ENCODE results near the gene RSRP1.
"Not testable (repeated sequence)": the region's sequence is repeated elsewhere in the genome, so short reads cannot be mapped to it uniquely, and the experiment has no call there.

The RSRP1 gene

GRCh38 chr1:25247024-25247828 lies at the start of gene RSRP1:
Gene RSRP1 (minus strand): TSS chr1:25247454. CDS start chr1:25246963, 491 bp downstream.
- DNase-seq (ENCODE audit: low spot score), result peak; percentile 100

- not testable (repeated sequence) for DNase-seq (ENCODE audit: low spot score)
Measured at GRCh38 chr1:25296501-25296900, 49.2 kb upstream of the RSRP1 start.

GRCh38 chr1:25294889-25295826 lies 47.9 kb upstream of the RSRP1 start:
- not testable (repeated sequence) for DNase-seq (ENCODE audit: low spot score)

GRCh38 chr1:25293426-25293825 lies 46.2 kb upstream of the RSRP1 start:
- not testable (repeated sequence) for DNase-seq (ENCODE audit: low spot score)

GRCh38 chr1:25290043-25290442 lies 42.8 kb upstream of the RSRP1 start:
- not testable (repeated sequence) for DNase-seq (ENCODE audit: low spot score)

GRCh38 chr1:25288573-25289101 lies 41.4 kb upstream of the RSRP1 start:
- DNase-seq (ENCODE audit: low spot score), result not testable (repeated sequence)

- DNase-seq (ENCODE audit: low spot score), result not testable (repeated sequence)
Measured at GRCh38 chr1:25287164-25287563, 39.9 kb upstream of the RSRP1 start.

GRCh38 chr1:25285862-25286261 lies 38.6 kb upstream of the RSRP1 start:
- not testable (repeated sequence) for DNase-seq (ENCODE audit: low spot score)

GRCh38 chr1:25279693-25280111 lies 32.4 kb upstream of the RSRP1 start:
- DNase-seq (ENCODE audit: low spot score), result not testable (repeated sequence)

- not testable (repeated sequence) for DNase-seq (ENCODE audit: low spot score)
Measured at GRCh38 chr1:25278790-25279189, 31.5 kb upstream of the RSRP1 start.

- not testable (repeated sequence) for DNase-seq (ENCODE audit: low spot score)
Measured at GRCh38 chr1:25278358-25278757, 31.1 kb upstream of the RSRP1 start.

- DNase-seq (ENCODE audit: low spot score), result not testable (repeated sequence)
Measured at GRCh38 chr1:25277295-25277694, 30.0 kb upstream of the RSRP1 start.

GRCh38 chr1:25275648-25276047 lies 28.4 kb upstream of the RSRP1 start:
- DNase-seq (ENCODE audit: low spot score), result not testable (repeated sequence)

GRCh38 chr1:25272238-25272637 lies 25.0 kb upstream of the RSRP1 start, which contains the start of gene RHD:
Gene RHD (plus strand): TSS chr1:25272509. CDS start chr1:25272548, 39 bp downstream.
- DNase-seq (ENCODE audit: low spot score), result not testable (repeated sequence)

- not testable (repeated sequence) for DNase-seq (ENCODE audit: low spot score)
Measured at GRCh38 chr1:25268143-25268760, 21.0 kb upstream of the RSRP1 start.

- DNase-seq (ENCODE audit: low spot score), result peak; percentile 28
Measured at GRCh38 chr1:25267288-25268142, 20.3 kb upstream of the RSRP1 start.

- DNase-seq (ENCODE audit: low spot score), result not testable (repeated sequence)
Measured at GRCh38 chr1:25266554-25267287, 19.5 kb upstream of the RSRP1 start.

GRCh38 chr1:25260336-25260735 lies 13.1 kb upstream of the RSRP1 start:
- DNase-seq (ENCODE audit: low spot score), result not testable (repeated sequence)

- DNase-seq (ENCODE audit: low spot score), result not testable (repeated sequence)
Measured at GRCh38 chr1:25259813-25260212, 12.6 kb upstream of the RSRP1 start.

GRCh38 chr1:25257196-25257595 lies 9.9 kb upstream of the RSRP1 start:
- DNase-seq (ENCODE audit: low spot score), result no peak
